ENCODE measurements around the gene TRMT13.
"Not testable (repeated sequence)": the region's sequence is repeated elsewhere in the genome, so short reads cannot be mapped to it uniquely, and the experiment has no call there.

Gene TRMT13

GRCh38 chr1:100162881-100163280 is 29.9 kb downstream of the TRMT13 start:
- no peak for DNase-seq (ENCODE audit: low read depth)

DNA sequence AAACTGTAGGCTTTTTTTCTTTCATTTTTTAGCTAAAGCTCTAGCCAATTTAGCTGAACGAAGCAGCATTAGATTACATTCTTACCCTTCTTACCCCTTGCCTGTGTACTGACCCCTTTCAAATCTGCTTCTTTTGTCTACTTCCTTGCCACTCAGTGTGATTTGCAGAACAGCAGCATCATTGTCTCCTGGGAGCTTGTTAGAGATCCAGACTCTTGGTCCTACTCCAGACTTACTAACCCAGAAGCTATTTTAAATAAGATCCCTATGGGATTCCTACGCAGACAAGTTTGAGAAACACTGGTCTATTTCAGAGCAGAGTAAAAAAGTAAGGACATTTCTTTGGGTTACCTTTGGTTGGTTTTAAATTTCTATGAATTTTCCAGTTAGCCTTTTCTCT is 31.3 kb downstream of the TRMT13 start:
- DNase-seq (ENCODE audit: low read depth): no peak

DNA sequence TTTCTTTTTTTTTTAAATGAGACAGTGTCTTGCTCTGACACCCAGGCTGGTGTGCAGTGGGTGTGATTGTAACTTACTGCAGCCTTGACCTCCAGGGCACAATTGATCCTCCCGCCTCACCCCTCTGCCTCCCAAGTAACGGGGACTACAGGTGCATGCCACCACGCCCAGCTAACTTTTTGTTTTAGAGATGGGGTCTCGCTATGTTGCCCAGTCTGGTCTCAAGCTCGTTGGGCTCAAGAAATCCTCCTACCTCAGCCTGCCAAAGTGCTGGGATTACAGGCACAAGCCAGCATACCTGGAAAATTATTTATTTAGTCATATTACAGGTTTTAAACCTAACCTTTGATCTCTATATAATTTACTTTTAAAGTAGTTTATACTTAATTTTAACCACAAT is 31.7 kb downstream of the TRMT13 start:
- DNase-seq (ENCODE audit: low read depth): no peak

GRCh38 chr1:100168051-100168450 is 35.1 kb downstream of the TRMT13 start:
- no peak for DNase-seq (ENCODE audit: low read depth)

GRCh38 chr1:100177295-100178041 is 44.5 kb downstream of the TRMT13 start:
- DNase-seq (ENCODE audit: low read depth): no peak

- no peak for DNase-seq (ENCODE audit: low read depth)
Observed at GRCh38 chr1:100178091-100178490, 45.1 kb downstream of the TRMT13 start, which contains the start of gene LRRC39. Gene LRRC39 (minus strand): TSS chr1:100178256. CDS start chr1:100168516, 9,740 bp downstream.

- DNase-seq (ENCODE audit: low read depth): no peak
Observed at GRCh38 chr1:100183370-100183769, 50.4 kb downstream of the TRMT13 start.

GRCh38 chr1:100184536-100184935 is 51.6 kb downstream of the TRMT13 start:
- no peak for DNase-seq (ENCODE audit: low read depth)

DNA sequence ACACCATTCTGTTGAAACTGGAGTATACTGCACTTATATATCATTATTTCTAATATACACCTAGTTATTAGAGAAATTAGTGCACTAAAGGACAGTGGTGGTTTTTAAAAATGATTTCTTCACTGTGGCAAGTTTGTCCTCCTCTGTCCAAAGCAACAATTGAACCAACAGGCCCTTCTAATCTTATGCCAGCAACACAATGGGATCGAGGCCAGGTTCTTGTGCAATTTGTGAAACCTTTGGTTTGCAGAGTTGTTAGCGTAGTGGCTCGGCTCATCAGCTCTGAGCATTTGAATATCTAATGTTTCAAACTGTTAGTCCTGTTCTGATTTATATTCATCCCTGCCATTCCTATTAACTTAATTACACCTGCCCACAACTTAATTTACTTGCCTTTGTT is 54.9 kb downstream of the TRMT13 start:
- DNase-seq (ENCODE audit: low read depth): no peak

GRCh38 chr1:100188617-100189016 is 55.7 kb downstream of the TRMT13 start:
- no peak for DNase-seq (ENCODE audit: low read depth)

DNA sequence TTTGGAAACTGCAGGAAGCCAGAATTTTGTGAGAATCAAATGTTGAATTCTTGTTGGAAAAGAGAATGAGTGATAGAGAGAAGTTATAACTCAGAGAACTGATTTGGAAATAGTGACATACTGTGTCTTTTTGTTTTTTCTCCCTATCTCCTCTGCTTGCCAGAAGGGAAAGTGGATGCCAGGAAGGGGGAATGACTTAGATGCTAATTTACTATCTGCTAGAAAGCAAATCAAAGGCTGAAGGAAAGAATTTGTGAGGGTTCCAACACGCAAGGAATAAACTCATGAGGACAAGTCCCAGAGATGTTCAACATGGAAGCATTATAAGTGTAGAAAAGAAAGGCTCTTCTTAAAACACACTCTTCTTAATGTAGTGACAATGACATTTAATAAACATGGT is 65.6 kb downstream of the TRMT13 start:
- DNase-seq (ENCODE audit: low read depth): no peak

GRCh38 chr1:100200060-100200459 is 67.1 kb downstream of the TRMT13 start:
- not testable (repeated sequence) for DNase-seq (ENCODE audit: low read depth)

Measured in ELR (cell line).